Camera-type eye (tissue), 1 donor: ENCODE measurements around the gene U2AF1. TPM values are rescaled to one million over a fixed set of nuclear protein-coding genes. Genes with fewer than 3 reads are reported as not detected.

Source experiments
- total RNA-seq: library from RNA; depleted of rRNA; stranded (reverse); fragments of >200 nt; gene quantifications from one replicate; pipeline ENCODE4 v1.2.3, GENCODE V29; 2014

The U2AF1 gene, protein sequence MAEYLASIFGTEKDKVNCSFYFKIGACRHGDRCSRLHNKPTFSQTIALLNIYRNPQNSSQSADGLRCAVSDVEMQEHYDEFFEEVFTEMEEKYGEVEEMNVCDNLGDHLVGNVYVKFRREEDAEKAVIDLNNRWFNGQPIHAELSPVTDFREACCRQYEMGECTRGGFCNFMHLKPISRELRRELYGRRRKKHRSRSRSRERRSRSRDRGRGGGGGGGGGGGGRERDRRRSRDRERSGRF
- 64.6 TPM for total RNA-seq

DNA sequence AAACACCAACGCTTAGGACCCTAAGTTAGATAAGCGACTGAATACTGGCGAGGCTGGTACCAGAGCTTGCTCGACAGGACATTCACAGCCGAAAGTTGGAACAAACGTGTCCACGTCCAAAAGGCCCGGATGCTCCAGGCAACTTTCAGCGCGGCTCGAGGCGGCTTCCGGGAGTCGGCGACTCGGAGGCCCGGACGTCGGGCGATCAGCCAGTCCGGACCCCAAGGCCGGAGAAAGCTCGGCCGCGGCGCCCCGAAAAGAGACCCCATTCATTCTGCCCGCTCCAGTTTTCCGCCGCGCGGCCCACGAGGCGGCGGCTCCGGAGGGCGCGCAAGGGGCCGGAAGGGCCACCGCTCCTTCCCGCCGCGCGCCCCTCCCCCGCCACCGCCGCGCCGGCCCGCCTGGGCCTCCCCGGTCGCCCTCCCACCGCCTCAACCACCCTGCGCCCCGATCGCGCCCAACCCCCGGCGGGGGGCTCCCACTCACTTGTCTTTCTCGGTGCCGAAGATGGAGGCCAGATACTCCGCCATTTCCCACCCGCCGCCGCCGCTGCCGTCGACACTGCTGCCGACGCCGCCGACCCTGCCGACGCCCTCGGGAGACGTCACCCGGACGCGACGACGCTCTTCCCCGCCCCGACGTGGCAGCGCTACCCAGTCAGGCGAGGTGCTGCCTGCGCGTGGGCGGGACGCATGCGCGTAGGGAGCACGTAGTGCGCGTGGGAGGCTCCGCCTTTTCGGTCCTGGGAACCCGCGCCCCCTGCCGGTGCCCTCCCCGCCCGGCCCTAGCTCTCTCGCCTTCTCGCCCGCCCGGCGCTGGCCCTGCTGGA is at the start of gene U2AF1:
U2AF1 (minus strand) TSS at position 606 of the 829 bp plus-strand sequence; CDS start at position 530, 76 bp downstream.

DNA sequence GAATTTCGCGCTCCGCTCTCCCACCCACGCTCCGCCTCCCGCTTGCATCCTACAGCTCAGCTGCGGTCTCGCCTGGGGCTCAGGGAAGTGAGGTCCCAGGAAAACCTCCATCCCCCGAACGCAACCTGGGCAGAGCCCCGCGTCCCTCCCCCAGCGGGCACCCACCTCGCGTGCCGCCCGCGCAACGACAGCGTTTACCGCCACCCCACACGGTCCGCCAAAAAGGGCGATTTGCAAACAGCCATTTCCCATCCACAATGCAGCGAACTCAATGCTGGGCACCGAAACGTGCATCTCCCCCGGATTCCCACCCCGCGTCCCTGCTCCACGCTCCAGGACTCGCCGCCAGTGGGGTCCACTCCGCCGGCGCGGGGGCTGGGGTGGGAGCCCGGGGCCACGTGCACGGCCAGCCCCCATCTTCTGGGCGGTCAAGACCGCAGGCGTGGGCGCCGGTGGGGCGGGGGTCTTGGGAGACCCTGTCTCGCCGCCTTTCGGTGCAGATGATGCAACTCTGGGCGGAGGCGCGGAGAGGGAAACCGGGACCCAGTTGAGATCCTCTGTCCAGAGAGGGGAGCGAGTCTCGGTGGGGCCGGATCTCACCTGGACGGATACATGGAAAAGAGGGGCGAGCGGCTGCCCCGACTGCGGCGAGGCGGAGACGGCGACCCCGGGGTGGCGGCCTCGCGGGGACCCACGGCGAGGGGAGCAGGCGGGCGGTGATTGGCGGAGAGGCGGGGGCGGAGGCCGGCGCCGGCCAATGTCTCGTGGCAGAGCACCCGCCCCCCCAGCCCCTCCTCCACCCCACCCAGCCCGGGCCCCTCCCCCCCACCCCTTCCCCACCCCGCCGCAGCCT is 32.0 kb downstream of the U2AF1 start, which contains the start of gene CBS:
CBS (minus strand) TSS at position 666 of the 853 bp plus-strand sequence. CDS start 3,642 bp downstream, outside the sequence.

Other genes starting within 250 kb of the U2AF1 start
- 14.5 TPM for gene WDR4, start 228.0 kb downstream of the U2AF1 start, total RNA-seq
- gene NDUFV3, start 214.3 kb downstream of the U2AF1 start, total RNA-seq = 68.0 TPM
- gene ERVH48-1, start 181.9 kb downstream of the U2AF1 start, total RNA-seq = not detected
- 24.8 TPM for gene PKNOX1, start 133.0 kb downstream of the U2AF1 start, total RNA-seq
- gene CBS, start 31.7 kb downstream of the U2AF1 start, total RNA-seq = 11.1 TPM
- gene CRYAA, start 61.4 kb upstream of the U2AF1 start, total RNA-seq = 23.1 TPM